GM12873 (cell line): ENCODE data around the gene BNIP3.

Experiments used
- TF ChIP-seq, protein P1 (sequence below): IDR thresholded peaks from 2 replicates; pipeline ENCODE4 v1.5.1; 2012; ENCODE audit warnings: low read depth, mild to moderate bottlenecking, moderate library complexity, low read length, control low read depth; ENCODE audit not compliant: insufficient read depth; ENCODE audit errors: missing control alignments

Gene BNIP3

DNA sequence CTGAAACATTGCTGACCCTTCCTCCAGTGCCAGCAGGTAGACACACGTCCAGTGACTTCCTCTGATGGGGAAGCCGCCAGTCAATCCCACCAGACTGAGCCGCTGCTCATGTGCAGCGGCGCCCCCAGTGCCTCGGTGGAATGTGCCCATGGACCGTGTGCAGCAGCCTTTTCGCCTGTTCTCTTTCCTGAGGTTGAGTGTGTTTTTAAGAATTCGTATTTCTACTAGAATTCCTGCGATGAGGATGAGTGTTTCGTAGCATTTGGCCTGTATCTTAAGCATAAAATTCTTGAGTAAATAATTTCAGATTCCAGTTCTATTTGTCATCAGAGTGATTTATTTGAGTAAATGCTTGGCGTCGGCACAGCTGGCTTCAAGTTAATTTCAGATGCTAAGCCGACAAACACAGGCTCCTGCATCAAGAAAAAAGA lies 35.4 kb downstream of the BNIP3 start:
- TF ChIP-seq, protein P1, sequence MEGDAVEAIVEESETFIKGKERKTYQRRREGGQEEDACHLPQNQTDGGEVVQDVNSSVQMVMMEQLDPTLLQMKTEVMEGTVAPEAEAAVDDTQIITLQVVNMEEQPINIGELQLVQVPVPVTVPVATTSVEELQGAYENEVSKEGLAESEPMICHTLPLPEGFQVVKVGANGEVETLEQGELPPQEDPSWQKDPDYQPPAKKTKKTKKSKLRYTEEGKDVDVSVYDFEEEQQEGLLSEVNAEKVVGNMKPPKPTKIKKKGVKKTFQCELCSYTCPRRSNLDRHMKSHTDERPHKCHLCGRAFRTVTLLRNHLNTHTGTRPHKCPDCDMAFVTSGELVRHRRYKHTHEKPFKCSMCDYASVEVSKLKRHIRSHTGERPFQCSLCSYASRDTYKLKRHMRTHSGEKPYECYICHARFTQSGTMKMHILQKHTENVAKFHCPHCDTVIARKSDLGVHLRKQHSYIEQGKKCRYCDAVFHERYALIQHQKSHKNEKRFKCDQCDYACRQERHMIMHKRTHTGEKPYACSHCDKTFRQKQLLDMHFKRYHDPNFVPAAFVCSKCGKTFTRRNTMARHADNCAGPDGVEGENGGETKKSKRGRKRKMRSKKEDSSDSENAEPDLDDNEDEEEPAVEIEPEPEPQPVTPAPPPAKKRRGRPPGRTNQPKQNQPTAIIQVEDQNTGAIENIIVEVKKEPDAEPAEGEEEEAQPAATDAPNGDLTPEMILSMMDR: no peak

DNA sequence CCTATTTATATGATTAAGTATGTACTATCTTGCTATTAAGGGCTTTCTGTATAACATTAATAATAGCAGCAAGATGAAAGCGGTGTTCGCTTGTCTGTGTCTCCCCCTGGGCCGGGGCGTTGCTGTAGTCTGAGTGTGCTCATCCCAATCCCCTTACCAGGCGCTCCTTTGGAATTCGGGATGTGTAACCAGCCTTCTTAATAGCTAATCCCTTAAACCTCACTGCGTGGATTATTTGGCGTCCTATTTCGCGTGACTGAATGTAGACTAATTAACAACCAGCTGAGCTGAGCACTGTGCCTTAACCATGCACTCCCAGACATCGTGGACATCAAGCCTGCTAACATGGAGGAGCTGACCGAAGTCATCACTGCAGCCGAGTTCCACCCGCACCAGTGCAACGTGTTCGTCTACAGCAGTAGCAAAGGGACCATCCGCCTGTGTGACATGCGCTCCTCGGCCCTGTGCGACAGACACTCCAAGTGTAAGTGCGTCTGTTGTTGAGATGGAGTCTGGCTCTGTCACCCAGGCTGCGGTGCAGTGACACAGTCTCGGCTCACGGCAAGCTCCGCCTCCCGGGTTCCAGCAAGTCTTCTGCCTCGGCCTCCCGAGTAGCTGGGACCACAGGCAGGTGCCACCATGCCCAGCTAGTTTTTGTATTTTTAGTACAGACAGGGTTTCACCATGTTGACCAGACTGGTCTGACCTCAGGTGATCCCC lies 36.6 kb downstream of the BNIP3 start:
- TF ChIP-seq, protein P1: no peak

GRCh38 chr10:131944412-131944811 lies 37.3 kb downstream of the BNIP3 start:
- TF ChIP-seq, protein P1: no peak

- TF ChIP-seq, protein P1: peak; percentile 49
Measured at GRCh38 chr10:131943021-131943814, 38.5 kb downstream of the BNIP3 start.

- TF ChIP-seq, protein P1: no peak
Measured at GRCh38 chr10:131942455-131942854, 39.3 kb downstream of the BNIP3 start.

DNA sequence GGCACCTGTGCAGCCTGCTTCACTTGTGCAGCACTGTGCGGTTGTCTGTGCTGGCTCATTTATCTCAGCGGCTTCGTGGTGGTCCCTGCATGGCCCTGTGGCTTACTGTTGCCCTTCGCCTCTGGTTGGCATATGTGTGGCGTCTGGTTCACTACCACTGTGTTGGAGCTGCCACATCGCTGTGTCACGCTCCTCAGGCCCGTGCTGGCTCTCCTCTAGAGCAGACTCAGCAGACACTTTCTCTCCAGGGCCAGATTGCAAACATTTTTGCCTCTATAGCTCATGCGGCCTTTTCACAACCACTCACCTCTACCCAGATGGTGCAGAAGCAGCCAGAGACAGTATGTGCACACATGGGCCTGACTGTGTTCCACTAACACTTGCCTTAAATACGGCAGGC lies 43.0 kb downstream of the BNIP3 start:
- TF ChIP-seq, protein P1: no peak

DNA sequence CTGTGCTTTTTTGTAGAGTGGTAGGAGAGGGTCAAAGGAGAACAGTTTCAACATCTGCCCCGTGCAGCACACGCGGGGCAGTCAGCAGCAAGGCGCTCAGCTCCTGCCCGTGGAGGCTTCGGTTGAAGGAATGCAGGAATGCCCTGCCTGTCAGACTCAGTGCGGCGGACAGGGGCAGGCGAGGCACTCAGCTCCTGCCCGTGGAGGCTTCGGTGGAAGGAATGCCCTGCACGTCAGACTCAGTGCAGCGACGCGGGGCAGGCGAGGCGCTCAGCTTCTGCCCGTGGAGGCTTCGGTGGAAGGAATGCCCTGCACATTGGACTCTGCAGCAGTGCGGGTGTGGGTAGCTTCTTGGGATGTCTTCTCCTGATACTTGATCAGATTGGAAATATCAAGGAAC lies 43.9 kb downstream of the BNIP3 start:
- TF ChIP-seq, protein P1: no peak
